Measurements from ENCODE around the gene SPDYE4.

Gene SPDYE4

GRCh38 chr17:8728971-8729370 lies 29.4 kb downstream of the SPDYE4 start:
- Histone ChIP-seq H3K4me3 (ENCODE audit: insufficient read depth, low read depth, low read length) (no peak overlapping the region), H3K27ac (ENCODE audit: insufficient read depth, low read depth, low read length, poor library complexity, severe bottlenecking) (peak overlapping the region; percentile 54), H3K36me3 (ENCODE audit: control insufficient read depth, insufficient read depth, low read length) (no peaks in the 10 kb centered on the region), H3K27me3 (ENCODE audit: control insufficient read depth, insufficient read depth, low read length, poor library complexity, severe bottlenecking) (no peaks in the 10 kb centered on the region), H3K9me3 (ENCODE audit: control insufficient read depth, low read length) (no peaks in the 10 kb centered on the region), H3K4me1 (ENCODE audit: control insufficient read depth, insufficient read depth, low read length) (peaks cover 5% of the 10 kb centered on the region)
- WGBS, 2 experiments = 77 to 83% methylated on average over 5 of the region's 5 CpGs

- 78 to 83% methylated on average over 13 of the region's 13 CpGs for WGBS, 2 experiments
- Histone ChIP-seq H3K27ac (ENCODE audit: insufficient read depth, low read depth, low read length, poor library complexity, severe bottlenecking) (peak overlapping the region; percentile 54), H3K9me3 (ENCODE audit: control insufficient read depth, low read length) (no peaks in the 10 kb centered on the region), H3K4me3 (ENCODE audit: insufficient read depth, low read depth, low read length) (no peak overlapping the region), H3K4me1 (ENCODE audit: control insufficient read depth, insufficient read depth, low read length) (peaks cover 5% of the 10 kb centered on the region), H3K27me3 (ENCODE audit: control insufficient read depth, insufficient read depth, low read length, poor library complexity, severe bottlenecking) (no peaks in the 10 kb centered on the region), H3K36me3 (ENCODE audit: control insufficient read depth, insufficient read depth, low read length) (no peaks in the 10 kb centered on the region)
Observed at GRCh38 chr17:8728251-8728938, 30.0 kb downstream of the SPDYE4 start.

GRCh38 chr17:8726941-8727555 lies 31.3 kb downstream of the SPDYE4 start:
- no peak overlapping the region for H3K4me3 ChIP-seq (ENCODE audit: insufficient read depth, low read depth, low read length)
- H3K27ac ChIP-seq (ENCODE audit: insufficient read depth, low read depth, low read length, poor library complexity, severe bottlenecking) = no peak overlapping the region
- H3K9me3 ChIP-seq (ENCODE audit: control insufficient read depth, low read length) = no peaks in the 10 kb centered on the region
- H3K27me3 ChIP-seq (ENCODE audit: control insufficient read depth, insufficient read depth, low read length, poor library complexity, severe bottlenecking) = no peaks in the 10 kb centered on the region
- 86 to 87% methylated on average over 17 of the region's 17 CpGs for WGBS, 2 experiments
- H3K4me1 ChIP-seq (ENCODE audit: control insufficient read depth, insufficient read depth, low read length) = peaks cover 5% of the 10 kb centered on the region
- H3K36me3 ChIP-seq (ENCODE audit: control insufficient read depth, insufficient read depth, low read length) = no peaks in the 10 kb centered on the region

- Histone ChIP-seq H3K9me3 (ENCODE audit: control insufficient read depth, low read length) (no peaks in the 10 kb centered on the region), H3K36me3 (ENCODE audit: control insufficient read depth, insufficient read depth, low read length) (no peaks in the 10 kb centered on the region), H3K27me3 (ENCODE audit: control insufficient read depth, insufficient read depth, low read length, poor library complexity, severe bottlenecking) (no peaks in the 10 kb centered on the region), H3K4me3 (ENCODE audit: insufficient read depth, low read depth, low read length) (no peak overlapping the region), H3K4me1 (ENCODE audit: control insufficient read depth, insufficient read depth, low read length) (peaks cover 5% of the 10 kb centered on the region), H3K27ac (ENCODE audit: insufficient read depth, low read depth, low read length, poor library complexity, severe bottlenecking) (no peak overlapping the region)
- 91 to 93% methylated on average over 22 to 23 of the region's 23 CpGs for WGBS, 2 experiments
Observed at GRCh38 chr17:8725881-8726876, 32.2 kb downstream of the SPDYE4 start.

- H3K27ac ChIP-seq (ENCODE audit: insufficient read depth, low read depth, low read length, poor library complexity, severe bottlenecking) = no peak overlapping the region
- no peaks in the 10 kb centered on the region for H3K9me3 ChIP-seq (ENCODE audit: control insufficient read depth, low read length)
- no peak overlapping the region for H3K4me3 ChIP-seq (ENCODE audit: insufficient read depth, low read depth, low read length)
- WGBS, 2 experiments = 93 to 94% methylated on average over 7 of the region's 7 CpGs
- no peaks in the 10 kb centered on the region for H3K27me3 ChIP-seq (ENCODE audit: control insufficient read depth, insufficient read depth, low read length, poor library complexity, severe bottlenecking)
- H3K4me1 ChIP-seq (ENCODE audit: control insufficient read depth, insufficient read depth, low read length) = peaks cover 5% of the 10 kb centered on the region
- H3K36me3 ChIP-seq (ENCODE audit: control insufficient read depth, insufficient read depth, low read length) = no peaks in the 10 kb centered on the region
Observed at GRCh38 chr17:8724451-8724850, 33.9 kb downstream of the SPDYE4 start.

GRCh38 chr17:8720596-8720995 lies 37.8 kb downstream of the SPDYE4 start:
- Histone ChIP-seq H3K27ac (ENCODE audit: insufficient read depth, low read depth, low read length, poor library complexity, severe bottlenecking) (no peak overlapping the region), H3K27me3 (ENCODE audit: control insufficient read depth, insufficient read depth, low read length, poor library complexity, severe bottlenecking) (no peaks in the 10 kb centered on the region), H3K4me3 (ENCODE audit: insufficient read depth, low read depth, low read length) (no peak overlapping the region), H3K4me1 (ENCODE audit: control insufficient read depth, insufficient read depth, low read length) (no peaks in the 10 kb centered on the region), H3K36me3 (ENCODE audit: control insufficient read depth, insufficient read depth, low read length) (no peaks in the 10 kb centered on the region), H3K9me3 (ENCODE audit: control insufficient read depth, low read length) (no peaks in the 10 kb centered on the region)
- WGBS, 2 experiments = 86 to 89% methylated on average over 6 to 9 of the region's 9 CpGs

GRCh38 chr17:8719291-8720246 lies 38.8 kb downstream of the SPDYE4 start:
- no peak overlapping the region for H3K27ac ChIP-seq (ENCODE audit: insufficient read depth, low read depth, low read length, poor library complexity, severe bottlenecking)
- H3K4me1 ChIP-seq (ENCODE audit: control insufficient read depth, insufficient read depth, low read length) = no peaks in the 10 kb centered on the region
- H3K36me3 ChIP-seq (ENCODE audit: control insufficient read depth, insufficient read depth, low read length) = no peaks in the 10 kb centered on the region
- H3K9me3 ChIP-seq (ENCODE audit: control insufficient read depth, low read length) = no peaks in the 10 kb centered on the region
- no peak overlapping the region for H3K4me3 ChIP-seq (ENCODE audit: insufficient read depth, low read depth, low read length)
- WGBS, 2 experiments = 83 to 85% methylated on average over 5 of the region's 5 CpGs
- no peaks in the 10 kb centered on the region for H3K27me3 ChIP-seq (ENCODE audit: control insufficient read depth, insufficient read depth, low read length, poor library complexity, severe bottlenecking)

GRCh38 chr17:8718001-8718563 lies 40.3 kb downstream of the SPDYE4 start:
- no peaks in the 10 kb centered on the region for H3K4me1 ChIP-seq (ENCODE audit: control insufficient read depth, insufficient read depth, low read length)
- H3K27ac ChIP-seq (ENCODE audit: insufficient read depth, low read depth, low read length, poor library complexity, severe bottlenecking) = no peak overlapping the region
- WGBS, 2 experiments = 94 to 95% methylated on average over 37 of the region's 37 CpGs
- H3K9me3 ChIP-seq (ENCODE audit: control insufficient read depth, low read length) = no peaks in the 10 kb centered on the region
- H3K27me3 ChIP-seq (ENCODE audit: control insufficient read depth, insufficient read depth, low read length, poor library complexity, severe bottlenecking) = no peaks in the 10 kb centered on the region
- H3K36me3 ChIP-seq (ENCODE audit: control insufficient read depth, insufficient read depth, low read length) = no peaks in the 10 kb centered on the region
- H3K4me3 ChIP-seq (ENCODE audit: insufficient read depth, low read depth, low read length) = no peak overlapping the region

GRCh38 chr17:8713878-8714277 lies 44.5 kb downstream of the SPDYE4 start:
- Histone ChIP-seq H3K27me3 (ENCODE audit: control insufficient read depth, insufficient read depth, low read length, poor library complexity, severe bottlenecking) (no peaks in the 10 kb centered on the region), H3K4me1 (ENCODE audit: control insufficient read depth, insufficient read depth, low read length) (no peaks in the 10 kb centered on the region), H3K4me3 (ENCODE audit: insufficient read depth, low read depth, low read length) (no peak overlapping the region), H3K36me3 (ENCODE audit: control insufficient read depth, insufficient read depth, low read length) (no peaks in the 10 kb centered on the region), H3K9me3 (ENCODE audit: control insufficient read depth, low read length) (no peaks in the 10 kb centered on the region), H3K27ac (ENCODE audit: insufficient read depth, low read depth, low read length, poor library complexity, severe bottlenecking) (no peak overlapping the region)
- 94% methylated on average over 5 of the region's 5 CpGs for WGBS, 2 experiments
